T-helper 2 cell treated with Interferon-gamma antibody and Interleukin-4, amounts not matched to agents 100 ng/mL and 5 ng/mL, for 36 hours (primary cell): ENCODE results near the gene GNG8. TPM values are rescaled to one million over a fixed set of nuclear protein-coding genes. Genes with fewer than 3 reads are reported as not detected.
"Not testable (repeated sequence)": the region's sequence is repeated elsewhere in the genome, so short reads cannot be mapped to it uniquely, and the experiment has no call there.

Source experiments
- intact Hi-C: fragments of 100-400 bp; cut with micrococcal nuclease; formaldehyde crosslinking; loops from one replicate; pipeline ENCODE4 v1.15.1; 2023
- total RNA-seq: library from RNA; stranded (reverse); gene quantifications from 2 replicates; pipeline ENCODE4 v1.2.3, GENCODE V29; 2022

Gene GNG8
- total RNA-seq, 1 donor from 2014 or later = 4.6 TPM

- intact Hi-C loops = no loop called here
These were observed 12.3 kb upstream of the GNG8 start for GRCh38 chr19:46648060-46648960.

- intact Hi-C loops = no loop called here
These were observed 10.4 kb upstream of the GNG8 start for GRCh38 chr19:46646402-46646801.

GRCh38 chr19:46644720-46645119, 8.7 kb upstream of the GNG8 start:
- intact Hi-C loops = no loop called here

GRCh38 chr19:46640656-46641055, 4.7 kb upstream of the GNG8 start:
- intact Hi-C loops = no loop called here

GRCh38 chr19:46639358-46640182, 3.6 kb upstream of the GNG8 start:
- intact Hi-C loops = no loop called here

DNA sequence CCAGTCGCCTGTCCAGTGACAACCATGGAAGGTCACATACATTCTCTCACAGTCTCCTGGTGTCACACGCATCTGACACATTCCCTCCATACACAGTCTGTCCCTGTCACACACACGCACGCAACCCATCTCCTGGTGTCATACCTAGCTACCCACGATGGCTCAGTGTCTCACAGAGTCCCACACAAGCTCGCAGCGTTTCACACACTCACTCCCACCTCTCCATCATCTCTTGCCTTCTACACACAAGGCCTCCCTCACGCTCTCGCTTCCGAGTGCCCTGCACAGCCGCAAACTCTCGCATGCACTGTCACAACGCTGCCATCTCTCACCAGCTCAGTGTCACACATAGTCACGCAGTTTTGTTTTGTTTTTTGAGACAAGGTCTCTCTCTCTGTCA, 1.2 kb upstream of the GNG8 start:
- intact Hi-C loops = no loop called here

- intact Hi-C loops = loop anchor here (1.0 to 2.0 kb wide), 3 partner anchors 18 to 34 kb away; partner anchors contain the start of gene DACT3
These were observed 1.3 kb downstream of the GNG8 start for GRCh38 chr19:46634656-46635218.

GRCh38 chr19:46634045-46634655, 1.9 kb downstream of the GNG8 start:
- intact Hi-C loops = loop anchor here (1.0 to 2.0 kb wide), 3 partner anchors 17 to 34 kb away; partner anchors contain the start of gene DACT3

- intact Hi-C loops = no loop called here
These were observed 2.9 kb downstream of the GNG8 start for GRCh38 chr19:46633130-46633529.

DNA sequence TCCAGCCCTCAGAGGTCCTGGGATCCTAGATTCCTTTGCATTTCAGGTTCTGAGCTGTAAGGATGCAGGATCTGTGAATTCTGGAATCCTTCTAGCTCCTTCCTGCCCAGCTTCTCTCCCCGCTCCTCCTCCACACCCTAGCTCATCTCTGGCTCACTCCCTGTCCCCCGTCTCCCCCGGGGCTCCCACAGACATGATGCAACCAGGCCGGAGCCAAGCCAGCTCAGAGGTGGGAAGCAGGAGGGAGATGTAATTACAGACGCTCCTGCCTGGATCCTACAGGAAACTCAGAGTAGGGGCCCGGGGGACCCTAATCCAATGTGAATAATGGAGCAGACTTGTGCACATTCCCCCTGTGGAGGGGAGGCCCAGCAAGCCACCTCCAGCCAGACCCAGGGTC, 4.5 kb downstream of the GNG8 start:
- intact Hi-C loops = no loop called here

DNA sequence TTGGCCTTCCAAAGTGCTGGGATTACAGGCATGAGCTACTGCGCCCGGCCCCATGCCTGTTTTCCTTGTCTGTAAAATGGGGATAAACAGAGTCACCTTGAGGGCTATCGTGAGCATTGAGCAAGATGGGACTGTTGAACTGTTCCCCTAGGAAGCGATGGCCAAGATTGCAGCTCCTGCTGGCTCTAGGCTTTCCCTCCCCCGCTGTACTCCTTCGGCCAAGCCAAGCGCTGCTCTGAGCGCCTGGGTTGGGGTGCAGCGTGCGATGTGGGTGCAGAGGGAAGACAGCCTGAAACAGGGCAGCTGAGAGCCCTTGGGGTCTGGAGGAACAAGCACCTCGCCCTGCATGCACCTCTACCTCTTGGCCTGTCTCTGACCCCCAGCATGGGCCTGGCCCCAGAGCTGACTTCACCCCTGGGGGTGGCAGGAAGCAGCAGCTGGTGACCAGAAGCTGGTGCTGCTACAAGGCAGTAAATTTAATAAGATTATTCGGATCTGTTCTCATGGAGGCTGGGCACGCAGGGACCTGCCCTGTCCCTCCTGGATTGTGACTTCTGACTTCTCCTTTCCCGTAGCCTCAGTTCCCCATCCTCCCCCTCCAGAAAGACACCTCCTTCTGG, 5.3 kb downstream of the GNG8 start:
- intact Hi-C loops = no loop called here

- intact Hi-C loops = no loop called here
These were observed 6.4 kb downstream of the GNG8 start for GRCh38 chr19:46629546-46630025.

GRCh38 chr19:46628970-46629369, 7.0 kb downstream of the GNG8 start:
- intact Hi-C loops = not testable (repeated sequence)

- intact Hi-C loops = no loop called here
These were observed 9.6 kb downstream of the GNG8 start for GRCh38 chr19:46626446-46626845.

GRCh38 chr19:46625731-46626130, 10.3 kb downstream of the GNG8 start:
- intact Hi-C loops = no loop called here

GRCh38 chr19:46624958-46625661, 10.9 kb downstream of the GNG8 start, which contains the start of gene PTGIR:
TSS of gene PTGIR (minus strand) at chr19:46625089. CDS start at chr19:46624225, 864 bp downstream.
- intact Hi-C loops = no loop called here

- intact Hi-C loops = no loop called here
These were observed 12.0 kb downstream of the GNG8 start for GRCh38 chr19:46623915-46624502.

DNA sequence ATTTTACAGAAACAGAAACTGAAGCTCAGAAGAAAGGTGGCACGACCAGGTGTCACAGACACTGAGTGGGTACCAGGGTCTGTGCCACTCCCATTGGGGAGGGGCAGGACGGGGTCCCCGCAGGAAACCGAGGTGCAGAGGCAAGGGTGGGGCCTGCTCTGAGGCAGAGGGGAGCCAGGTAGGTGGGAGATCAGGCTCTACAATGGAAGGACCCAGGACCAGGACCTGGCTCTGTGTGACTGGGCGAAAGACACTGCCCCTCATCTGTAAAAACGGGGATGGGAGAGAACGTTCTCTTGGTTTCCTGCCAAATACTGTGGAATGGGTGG, 13.9 kb downstream of the GNG8 start:
- intact Hi-C loops = no loop called here

DNA sequence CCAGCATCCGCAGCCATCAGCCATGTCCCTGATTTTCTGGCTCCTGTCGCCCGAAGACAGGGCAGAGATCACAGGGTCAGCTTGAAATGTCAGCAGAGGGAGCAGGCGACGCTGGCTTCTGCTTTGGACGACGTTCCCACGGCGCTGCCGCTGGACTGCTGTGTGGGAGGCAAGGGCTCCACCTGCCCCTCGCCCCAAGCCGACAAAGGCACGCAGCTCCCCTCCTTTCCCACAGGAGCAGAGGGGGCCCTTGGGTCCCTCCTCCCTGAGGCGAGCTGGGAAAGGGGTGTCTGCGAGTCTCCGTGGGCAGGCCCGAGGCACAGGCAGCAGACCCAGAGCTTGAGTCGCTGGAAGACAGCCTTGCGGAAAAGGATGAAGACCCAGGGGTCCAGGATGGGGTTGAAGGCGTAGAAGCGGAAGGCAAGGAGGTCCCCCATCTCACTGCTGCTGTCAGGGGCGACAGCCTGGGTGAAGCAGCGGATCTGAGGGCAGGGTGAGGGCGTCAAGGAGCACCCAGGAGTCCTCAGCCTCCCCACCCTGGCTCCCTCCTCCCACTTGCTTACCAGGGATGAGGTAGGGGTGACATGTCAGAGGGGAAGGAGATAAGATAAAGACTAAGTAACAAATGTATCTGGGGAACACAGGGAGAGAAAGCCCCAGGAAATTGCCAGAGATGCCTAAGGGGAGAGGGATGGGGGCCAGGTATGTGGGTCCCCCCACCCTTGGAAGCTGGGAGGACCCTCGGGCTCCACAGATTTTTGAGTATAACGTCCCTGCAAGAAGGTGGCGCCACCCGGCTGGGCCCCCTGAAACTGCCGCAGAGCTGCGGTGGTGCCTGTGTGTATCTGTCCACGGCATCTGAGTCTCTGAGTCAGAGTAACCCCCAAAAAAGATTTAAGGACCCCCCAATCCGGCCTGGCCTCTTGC, 14.5 kb downstream of the GNG8 start:
- intact Hi-C loops = no loop called here
